HepG2 (cell line): ENCODE results near the gene SDR39U1. TPM values are rescaled to one million over a fixed set of nuclear protein-coding genes. Genes with fewer than 3 reads are reported as not detected.

Experiments
- FOXA3 ChIP-seq: IDR thresholded peaks from 2 replicates; pipeline ENCODE4 v1.6.1; 2016; ENCODE audit warnings: missing genetic modification reagents, missing compliant biosample characterization
- GABPB1 ChIP-seq: IDR thresholded peaks from 2 replicates; pipeline ENCODE4 v1.6.1; 2016; ENCODE audit warnings: mild to moderate bottlenecking, missing genetic modification reagents, moderate library complexity, missing compliant biosample characterization
- GPN1 ChIP-seq: sonication (generic); formaldehyde crosslinking; IDR thresholded peaks from 2 replicates; pipeline ENCODE4 v1.5.1; 2020; ENCODE audit warnings: missing genetic modification reagents, borderline replicate concordance
- HNF4A ChIP-seq: sonication (generic); formaldehyde crosslinking; IDR thresholded peaks from 2 replicates; pipeline ENCODE4 v1.4.0; 2020; ENCODE audit warnings: missing genetic modification reagents
- NBN ChIP-seq: fragments of 450-650 bp; conservative IDR thresholded peaks from 2 replicates; pipeline ENCODE4 v1.6.1; 2017
- NR2F6 ChIP-seq, 2 experiments: IDR thresholded peaks; 2 replicates each; pipeline ENCODE4 v1.6.1; 2016; ENCODE audit warnings: antibody characterized with exemption in 1 of 2, mild to moderate bottlenecking in 1 of 2
- PCBP1 ChIP-seq: fragments of 200-400 bp; formaldehyde crosslinking; IDR thresholded peaks from 2 replicates; pipeline ENCODE4 v1.6.1; 2017; ENCODE audit warnings: mild to moderate bottlenecking, low read depth, low read length, borderline replicate concordance
- RARA ChIP-seq: IDR thresholded peaks from 2 replicates; pipeline ENCODE4 v1.6.1; 2016; ENCODE audit warnings: missing genetic modification reagents, missing compliant biosample characterization
- RBM39 ChIP-seq: fragments of 200-400 bp; formaldehyde crosslinking; IDR thresholded peaks from one replicate; pipeline ENCODE4 v1.6.1; 2018; ENCODE audit warnings: antibody characterized with exemption, mild to moderate bottlenecking, low read depth, low read length; ENCODE audit not compliant: poor library complexity, severe bottlenecking
- RFXAP ChIP-seq: sonication (generic); formaldehyde crosslinking; IDR thresholded peaks from 2 replicates; pipeline ENCODE4 v1.4.0; 2020; ENCODE audit warnings: missing genetic modification reagents, borderline replicate concordance
- RXRA ChIP-seq: sonication (generic); formaldehyde crosslinking; IDR thresholded peaks from 2 replicates; pipeline ENCODE4 v1.5.1; 2020; ENCODE audit warnings: missing genetic modification reagents
- SALL1 ChIP-seq: sonication (generic); formaldehyde crosslinking; IDR thresholded peaks from 2 replicates; pipeline ENCODE4 v1.8.0; 2022; ENCODE audit warnings: mild to moderate bottlenecking, missing genetic modification reagents
- SMAD3 ChIP-seq: sonication (generic); formaldehyde crosslinking; IDR thresholded peaks from 2 replicates; pipeline ENCODE4 v1.4.0; 2020; ENCODE audit warnings: missing genetic modification reagents
- SRSF9 ChIP-seq: fragments of 200-400 bp; formaldehyde crosslinking; IDR thresholded peaks from 2 replicates; pipeline ENCODE4 v1.6.1; 2018; ENCODE audit warnings: borderline replicate concordance, mild to moderate bottlenecking, low read depth, low read length; ENCODE audit not compliant: insufficient read depth, poor library complexity, severe bottlenecking
- ZC3H13 ChIP-seq: sonication (generic); formaldehyde crosslinking; IDR thresholded peaks from 2 replicates; pipeline ENCODE4 v1.8.1; 2023; ENCODE audit warnings: mild to moderate bottlenecking, missing genetic modification reagents, moderate library complexity
- ZNF383 ChIP-seq: sonication (generic); formaldehyde crosslinking; IDR thresholded peaks from 2 replicates; pipeline ENCODE4 v1.4.0; 2020; ENCODE audit warnings: missing genetic modification reagents, mild to moderate bottlenecking, borderline replicate concordance
- ZNF547 ChIP-seq: sonication (generic); formaldehyde crosslinking; IDR thresholded peaks from 2 replicates; pipeline ENCODE4 v1.5.1; 2020; ENCODE audit warnings: mild to moderate bottlenecking, missing genetic modification reagents
- ZNF589 ChIP-seq: sonication (generic); formaldehyde crosslinking; conservative IDR thresholded peaks from 2 replicates; pipeline ENCODE4 v1.8.0; 2022; ENCODE audit warnings: mild to moderate bottlenecking, moderate library complexity, missing genetic modification reagents
- ZNF713 ChIP-seq: sonication (generic); formaldehyde crosslinking; IDR thresholded peaks from 2 replicates; pipeline ENCODE4 v1.4.0; 2020; ENCODE audit warnings: mild to moderate bottlenecking, missing genetic modification reagents
- ZNF839 ChIP-seq: sonication (generic); formaldehyde crosslinking; IDR thresholded peaks from 2 replicates; pipeline ENCODE4 v1.4.0; 2020; ENCODE audit warnings: missing genetic modification reagents, mild to moderate bottlenecking, borderline replicate concordance
- ZSCAN12 ChIP-seq: sonication (generic); formaldehyde crosslinking; IDR thresholded peaks from 2 replicates; pipeline ENCODE4 v1.9.0; 2021; ENCODE audit warnings: mild to moderate bottlenecking, missing genetic modification reagents
- ZSCAN25 ChIP-seq: sonication (generic); formaldehyde crosslinking; IDR thresholded peaks from 2 replicates; pipeline ENCODE4 v1.8.0; 2022; ENCODE audit warnings: mild to moderate bottlenecking, missing genetic modification reagents
- polyA plus RNA-seq, 8 experiments: library from polyadenylated mRNA; depleted of rRNA in 3 of 8; stranded (reverse) in 7 of 8; unstranded in 1 of 8; fragments of >200 nt; fragmentation: Illumina TruSeq in 4 of 8; extraction: Trizol in 4 of 8; gene quantifications; 2 replicates each; pipeline versions ENCODE4 v1.2.1 to v1.2.3, GENCODE V29; 2011 to 2016; ENCODE audit warnings: low read depth in 4 of 8, missing spikeins in 1 of 8, mixed read lengths in 1 of 8; ENCODE audit not compliant: insufficient read depth in 1 of 8
- total RNA-seq, 5 experiments: library from RNA; depleted of rRNA; stranded (reverse); fragments of >200 nt; fragmentation: Illumina TruSeq; extraction: Trizol; gene quantifications; 2 replicates each; pipeline ENCODE4 v1.2.3, GENCODE V29; 2016; ENCODE audit warnings: low read depth in 1 of 5
- TF ChIP-seq, protein P1 (sequence below): sonication (generic); formaldehyde crosslinking; IDR thresholded peaks from 2 replicates; pipeline ENCODE4 v1.4.0; 2020; ENCODE audit warnings: missing genetic modification reagents
- TF ChIP-seq, protein P2 (sequence below): sonication (generic); formaldehyde crosslinking; IDR thresholded peaks from 2 replicates; pipeline ENCODE4 v1.4.0; 2020; ENCODE audit warnings: mild to moderate bottlenecking, missing genetic modification reagents
- TF ChIP-seq, protein P3 (sequence below): sonication (generic); formaldehyde crosslinking; IDR thresholded peaks from 2 replicates; pipeline ENCODE4 v1.8.0; 2022; ENCODE audit warnings: missing genetic modification reagents, mild to moderate bottlenecking, inconsistent platforms, borderline replicate concordance

Gene SDR39U1
- total and polyA plus RNA-seq, 2 of the 13 experiments (the other 11 are each of a cell fraction or from before 2014, with no cell fraction given): 34.4 to 129 TPM

DNA sequence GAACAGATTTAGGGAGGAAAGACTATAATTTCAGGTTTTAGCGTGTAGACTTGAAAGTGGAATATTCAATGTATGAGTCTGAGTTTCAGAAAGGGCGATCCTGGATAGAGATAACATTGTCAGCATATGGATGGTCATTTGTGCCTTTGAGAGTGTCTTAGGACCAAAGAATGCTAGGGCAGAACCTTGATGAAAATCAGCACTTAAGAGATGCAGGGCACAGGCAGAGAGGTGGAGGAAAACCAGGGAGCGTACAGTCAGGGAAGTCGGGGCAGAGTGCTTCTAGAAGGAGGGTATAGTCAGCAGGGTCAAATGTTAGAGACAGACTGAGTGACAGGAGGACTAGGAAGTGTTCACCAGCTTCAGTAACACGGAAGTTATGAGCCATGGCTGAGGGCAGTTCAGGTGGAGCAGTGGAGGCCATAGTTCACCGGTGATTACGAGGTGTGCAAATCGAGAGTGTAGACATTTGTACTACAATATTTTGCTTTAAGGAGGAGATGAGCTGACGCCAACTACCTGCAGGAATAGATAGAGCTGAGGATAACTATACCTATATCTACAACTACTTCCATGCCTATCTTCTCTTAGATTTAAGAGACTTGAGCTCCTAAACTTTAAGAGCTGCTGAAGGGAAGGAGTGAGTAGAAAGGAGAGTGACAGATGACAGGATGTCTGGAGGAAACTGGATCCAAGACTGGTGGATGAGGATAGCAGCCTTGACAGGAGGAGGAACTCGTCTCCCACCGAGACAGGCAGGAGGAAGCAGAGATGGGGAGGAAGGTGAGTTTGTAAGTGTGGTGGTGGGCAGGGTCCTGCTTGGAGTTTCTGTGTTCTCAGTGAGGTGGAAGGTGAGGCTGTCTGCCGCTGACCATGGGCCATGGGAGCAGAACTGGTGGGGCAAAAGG lies 19.6 kb downstream of the SDR39U1 start (continued):
- TF ChIP-seq ZNF383 (CRISPR knock-in tag) (peak; percentile 82; the same call in 1 of the 2 replicates), GABPB1 (CRISPR knock-in tag) (peak; percentile 36; the same call in 1 of the 2 replicates), GPN1 (CRISPR knock-in tag) (no peak; the same call in 1 of the 2 replicates), SMAD3 (CRISPR knock-in tag) (0 out of 2 replicates have a peak, but pooled peaks have one; percentile 34), RARA (0 out of 2 replicates have a peak, but pooled peaks have one; percentile 43), SRSF9 (no peak), SALL1 (CRISPR knock-in tag) (no peak), ZC3H13 (peak; percentile 53; the same call in 1 of the 2 replicates), FOXA3 (no peak), ZNF713 (CRISPR knock-in tag) (peak; percentile 80; the same call in 1 of the 2 replicates), ZSCAN12 (CRISPR knock-in tag) (no peak), NBN (no peak), ZNF589 (0 out of 2 replicates have a peak, but pooled peaks have one; percentile 63), ZNF839 (CRISPR knock-in tag) (no peak), ZNF547 (CRISPR knock-in tag) (no peak), ZSCAN25 (no peak; the same call in 1 of the 2 replicates), RFXAP (CRISPR knock-in tag) (no peak), PCBP1 (no peak), NR2F6 (IDR thresholded peaks at IDR 0.05) (no peak), NR2F6 (CRISPR knock-in tag; IDR thresholded peaks at IDR 0.05) (peak; percentile 66; the same call in 1 of the 2 replicates), HNF4A (CRISPR knock-in tag) (peak; percentile 66; the same call in 1 of the 2 replicates), RXRA (CRISPR knock-in tag) (no peak; the same call in 1 of the 2 replicates), RBM39 (no peak)
- TF ChIP-seq, protein P1, sequence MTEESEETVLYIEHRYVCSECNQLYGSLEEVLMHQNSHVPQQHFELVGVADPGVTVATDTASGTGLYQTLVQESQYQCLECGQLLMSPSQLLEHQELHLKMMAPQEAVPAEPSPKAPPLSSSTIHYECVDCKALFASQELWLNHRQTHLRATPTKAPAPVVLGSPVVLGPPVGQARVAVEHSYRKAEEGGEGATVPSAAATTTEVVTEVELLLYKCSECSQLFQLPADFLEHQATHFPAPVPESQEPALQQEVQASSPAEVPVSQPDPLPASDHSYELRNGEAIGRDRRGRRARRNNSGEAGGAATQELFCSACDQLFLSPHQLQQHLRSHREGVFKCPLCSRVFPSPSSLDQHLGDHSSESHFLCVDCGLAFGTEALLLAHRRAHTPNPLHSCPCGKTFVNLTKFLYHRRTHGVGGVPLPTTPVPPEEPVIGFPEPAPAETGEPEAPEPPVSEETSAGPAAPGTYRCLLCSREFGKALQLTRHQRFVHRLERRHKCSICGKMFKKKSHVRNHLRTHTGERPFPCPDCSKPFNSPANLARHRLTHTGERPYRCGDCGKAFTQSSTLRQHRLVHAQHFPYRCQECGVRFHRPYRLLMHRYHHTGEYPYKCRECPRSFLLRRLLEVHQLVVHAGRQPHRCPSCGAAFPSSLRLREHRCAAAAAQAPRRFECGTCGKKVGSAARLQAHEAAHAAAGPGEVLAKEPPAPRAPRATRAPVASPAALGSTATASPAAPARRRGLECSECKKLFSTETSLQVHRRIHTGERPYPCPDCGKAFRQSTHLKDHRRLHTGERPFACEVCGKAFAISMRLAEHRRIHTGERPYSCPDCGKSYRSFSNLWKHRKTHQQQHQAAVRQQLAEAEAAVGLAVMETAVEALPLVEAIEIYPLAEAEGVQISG (CRISPR knock-in tag): 0 out of 2 replicates have a peak, but pooled peaks have one; percentile 34
- TF ChIP-seq, protein P2, sequence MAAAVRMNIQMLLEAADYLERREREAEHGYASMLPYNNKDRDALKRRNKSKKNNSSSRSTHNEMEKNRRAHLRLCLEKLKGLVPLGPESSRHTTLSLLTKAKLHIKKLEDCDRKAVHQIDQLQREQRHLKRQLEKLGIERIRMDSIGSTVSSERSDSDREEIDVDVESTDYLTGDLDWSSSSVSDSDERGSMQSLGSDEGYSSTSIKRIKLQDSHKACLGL (CRISPR knock-in tag): no peak
- TF ChIP-seq, protein P3, sequence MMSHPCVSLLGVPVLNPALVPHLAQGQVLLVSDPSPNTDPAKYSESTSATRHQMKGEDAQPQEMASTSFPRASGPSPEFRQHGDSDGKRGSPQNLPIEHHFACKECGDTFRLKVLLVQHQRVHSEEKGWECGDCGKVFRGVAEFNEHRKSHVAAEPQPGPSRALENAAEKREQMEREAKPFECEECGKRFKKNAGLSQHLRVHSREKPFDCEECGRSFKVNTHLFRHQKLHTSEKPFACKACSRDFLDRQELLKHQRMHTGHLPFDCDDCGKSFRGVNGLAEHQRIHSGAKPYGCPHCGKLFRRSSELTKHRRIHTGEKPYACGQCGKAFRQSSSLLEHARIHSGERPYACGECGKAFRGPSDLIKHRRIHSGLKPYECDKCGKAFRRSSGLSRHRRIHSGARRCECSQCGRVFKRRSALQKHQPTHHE (CRISPR knock-in tag): no peak
